Measurements from ENCODE around the gene NKG7.

Gene NKG7

GRCh38 chr19:51357952-51358351 lies 14.5 kb downstream of the NKG7 start:
- DNase-seq = no peak

- no peak for DNase-seq
These were observed 16.2 kb downstream of the NKG7 start for GRCh38 chr19:51356159-51356801.

- no peak for DNase-seq
These were observed 17.7 kb downstream of the NKG7 start for GRCh38 chr19:51354742-51355148.

GRCh38 chr19:51354103-51354741 lies 18.2 kb downstream of the NKG7 start:
- DNase-seq = no peak

GRCh38 chr19:51352783-51353360 lies 19.6 kb downstream of the NKG7 start:
- no peak for DNase-seq

GRCh38 chr19:51351266-51351990 lies 21.0 kb downstream of the NKG7 start:
- DNase-seq = no peak

GRCh38 chr19:51347209-51347928 lies 25.1 kb downstream of the NKG7 start:
- DNase-seq = no peak

GRCh38 chr19:51346742-51347141 lies 25.7 kb downstream of the NKG7 start:
- DNase-seq = no peak

- DNase-seq = no peak
These were observed 27.3 kb downstream of the NKG7 start for GRCh38 chr19:51345076-51345620.

- no peak for DNase-seq
These were observed 29.6 kb downstream of the NKG7 start for GRCh38 chr19:51342631-51343569.

- DNase-seq = no peak
These were observed 30.4 kb downstream of the NKG7 start, which contains the start of gene VSIG10L for GRCh38 chr19:51341976-51342580. Gene VSIG10L, minus strand, starts transcription at chr19:51342139. Its CDS starts 15 bp downstream, at chr19:51342124.

- no peak for DNase-seq
These were observed 31.4 kb downstream of the NKG7 start for GRCh38 chr19:51341066-51341465.

- peak; percentile 96 for DNase-seq
These were observed 32.5 kb downstream of the NKG7 start for GRCh38 chr19:51339687-51340656.

- no peak for DNase-seq
These were observed 33.2 kb downstream of the NKG7 start for GRCh38 chr19:51339313-51339686.

- DNase-seq = peak; percentile 80
These were observed 33.7 kb downstream of the NKG7 start for GRCh38 chr19:51338563-51339312.

GRCh38 chr19:51337861-51338562 lies 34.4 kb downstream of the NKG7 start:
- DNase-seq = no peak

- no peak for DNase-seq
These were observed 35.2 kb downstream of the NKG7 start for GRCh38 chr19:51337141-51337860.
